Panc1 (cell line): ENCODE data around the gene LPIN2. TPM values are rescaled to one million over a fixed set of nuclear protein-coding genes. Genes with fewer than 3 reads are reported as not detected.
A peak's percentile ranks its signal among the peaks of the same experiment; 100 is the strongest.

Experiments
- ATAC-seq: fragments of 200-7000 bp; cut with Tn5 transposase; 2 replicates; pipeline ENCODE4 v1.9.1; 2020; ENCODE audit warnings: mild to moderate bottlenecking, moderate library complexity
- BruUV-seq: library from RNA; stranded (reverse); fragments of 400-500 nt; replicated peaks from 2 replicates; lab custom pipeline; 2021; lab: Mats Ljungman, UMichigan
- CTCF ChIA-PET: fragments of 300-600 bp; sonication (Branson Sonifier 250); formaldehyde crosslinking; loops from one replicate; lab custom pipeline; 2022; ENCODE audit warnings: antibody characterized with exemption; lab: Charles Lee
- POLR2A ChIA-PET: fragments of 300-600 bp; sonication (Branson Sonifier 250); formaldehyde crosslinking; loops from one replicate; lab custom pipeline; 2022; ENCODE audit warnings: antibody characterized with exemption; lab: Charles Lee
- DNase-seq: peaks from one replicate; pipeline ENCODE4 v3.0.0-alpha.2; 2010; ENCODE audit warnings: low read depth, low spot score
- H3K27ac ChIP-seq: 2 replicates; pipeline ENCODE4 v1.5.1; 2011; ENCODE audit warnings: mild to moderate bottlenecking, low read length, inconsistent platforms
- H3K27me3 ChIP-seq: fragments of 200-500 bp; sonication (Bioruptor generic); 2 replicates; pipeline ENCODE4 v1.6.0; 2014; ENCODE audit warnings: low read length, inconsistent platforms; ENCODE audit not compliant: control insufficient read depth, insufficient read depth
- H3K36me3 ChIP-seq: fragments of 200-500 bp; sonication (Bioruptor generic); 2 replicates; pipeline ENCODE4 v1.5.1; 2014; ENCODE audit warnings: inconsistent platforms, mild to moderate bottlenecking, low read length, moderate library complexity; ENCODE audit not compliant: control insufficient read depth, insufficient read depth
- H3K4me1 ChIP-seq: 2 replicates; pipeline ENCODE4 v1.5.1; 2011; ENCODE audit warnings: inconsistent platforms, mild to moderate bottlenecking, low read length, moderate library complexity; ENCODE audit not compliant: control insufficient read depth, insufficient read depth
- H3K4me3 ChIP-seq, 2 experiments: 2 replicates each; pipeline ENCODE4 v1.5.1; 2011 to 2012; ENCODE audit warnings: low read depth in 2 of 2, low read length in 2 of 2, mild to moderate bottlenecking in 2 of 2, inconsistent platforms in 1 of 2, moderate library complexity in 1 of 2
- H3K9me3 ChIP-seq: fragments of 200-500 bp; sonication (Bioruptor generic); 2 replicates; pipeline ENCODE4 v1.5.1; 2014; ENCODE audit warnings: low read depth, mild to moderate bottlenecking, inconsistent platforms, low read length, moderate library complexity; ENCODE audit not compliant: control insufficient read depth, insufficient read depth
- CTCF ChIP-seq: fragments of 450-650 bp; IDR thresholded peaks from 2 replicates; pipeline ENCODE4 v1.5.1; 2017; ENCODE audit warnings: mild to moderate bottlenecking
- POLR2AphosphoS5 ChIP-seq: IDR thresholded peaks from 2 replicates; pipeline ENCODE4 v1.6.1; 2012; ENCODE audit warnings: mild to moderate bottlenecking, low read depth, low read length, moderate library complexity
- SIN3A ChIP-seq: IDR thresholded peaks from 2 replicates; pipeline ENCODE4 v1.6.1; 2012; ENCODE audit warnings: low read depth, mild to moderate bottlenecking, low read length, moderate library complexity, borderline replicate concordance; ENCODE audit not compliant: insufficient read depth
- TCF7L2 ChIP-seq: IDR thresholded peaks from 2 replicates; pipeline ENCODE4 v1.6.1; 2011; ENCODE audit warnings: mild to moderate bottlenecking, low read depth, low read length, inconsistent platforms
- in situ Hi-C: cut with HindIII; loops from 2 replicates; pipeline ENCODE4 v1.10.0; 2016; ENCODE audit warnings: low sequenced_read_pairs, low pct_unique_long_range_greater_than_20kb
- intact Hi-C: fragments of 100-400 bp; cut with micrococcal nuclease; formaldehyde crosslinking; loops from one replicate; pipeline ENCODE4 v1.10.0; 2022; ENCODE audit not compliant: unreplicated experiment
- total RNA-seq: library from RNA; stranded (reverse); gene quantifications from one replicate; pipeline ENCODE4 v1.2.1, GENCODE V29; 2021; ENCODE audit not compliant: unreplicated experiment
- TF ChIP-seq, protein P1 (sequence below), 2 experiments: IDR thresholded peaks; 2 replicates each; pipeline ENCODE4 v1.6.1; 2011 to 2012; ENCODE audit warnings: low read depth in 2 of 2, control low read depth in 1 of 2, low read length in 1 of 2, mild to moderate bottlenecking in 1 of 2, moderate library complexity in 1 of 2; ENCODE audit not compliant: insufficient read depth in 1 of 2

The LPIN2 gene
- total RNA-seq, 1 experiment from 2014 or later: 38.3 TPM

DNA sequence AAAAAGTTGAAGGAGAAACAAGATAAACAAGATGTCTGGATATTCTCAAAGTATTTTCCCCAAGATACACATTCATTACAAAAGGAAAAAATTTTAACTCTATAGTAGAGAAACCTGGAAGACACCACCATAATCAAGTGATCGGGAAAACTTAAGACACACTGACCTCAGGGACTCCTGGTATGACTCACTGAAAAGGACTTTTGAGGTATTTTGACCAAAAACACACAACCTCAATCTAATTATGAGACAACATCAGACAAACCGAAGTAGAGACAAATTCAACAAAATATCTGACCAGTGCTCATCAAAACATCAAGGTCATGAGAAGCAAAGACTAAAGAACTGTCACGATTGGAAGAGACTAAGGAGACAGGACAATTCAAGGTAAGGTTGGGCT lies 34.7 kb downstream of the LPIN2 start:
- Histone ChIP-seq H3K9me3 (no peaks in the 10 kb centered on the region), H3K27me3 (no peaks in the 10 kb centered on the region), H3K4me1 (peaks cover 75% of the 10 kb centered on the region), H3K4me3 (no peak overlapping the region), H3K36me3 (no peaks in the 10 kb centered on the region), H3K27ac (peak overlapping the region; percentile 96)
- POLR2A ChIA-PET: no interaction called here
- DNase-seq: no peak
- no TSS peak for BruUV-seq
- in situ Hi-C loops (no loop called here), intact Hi-C loops (no loop called here)
- TF ChIP-seq TCF7L2: no peak
- no peak for TF ChIP-seq POLR2AphosphoS5
- TF ChIP-seq, protein P1, sequence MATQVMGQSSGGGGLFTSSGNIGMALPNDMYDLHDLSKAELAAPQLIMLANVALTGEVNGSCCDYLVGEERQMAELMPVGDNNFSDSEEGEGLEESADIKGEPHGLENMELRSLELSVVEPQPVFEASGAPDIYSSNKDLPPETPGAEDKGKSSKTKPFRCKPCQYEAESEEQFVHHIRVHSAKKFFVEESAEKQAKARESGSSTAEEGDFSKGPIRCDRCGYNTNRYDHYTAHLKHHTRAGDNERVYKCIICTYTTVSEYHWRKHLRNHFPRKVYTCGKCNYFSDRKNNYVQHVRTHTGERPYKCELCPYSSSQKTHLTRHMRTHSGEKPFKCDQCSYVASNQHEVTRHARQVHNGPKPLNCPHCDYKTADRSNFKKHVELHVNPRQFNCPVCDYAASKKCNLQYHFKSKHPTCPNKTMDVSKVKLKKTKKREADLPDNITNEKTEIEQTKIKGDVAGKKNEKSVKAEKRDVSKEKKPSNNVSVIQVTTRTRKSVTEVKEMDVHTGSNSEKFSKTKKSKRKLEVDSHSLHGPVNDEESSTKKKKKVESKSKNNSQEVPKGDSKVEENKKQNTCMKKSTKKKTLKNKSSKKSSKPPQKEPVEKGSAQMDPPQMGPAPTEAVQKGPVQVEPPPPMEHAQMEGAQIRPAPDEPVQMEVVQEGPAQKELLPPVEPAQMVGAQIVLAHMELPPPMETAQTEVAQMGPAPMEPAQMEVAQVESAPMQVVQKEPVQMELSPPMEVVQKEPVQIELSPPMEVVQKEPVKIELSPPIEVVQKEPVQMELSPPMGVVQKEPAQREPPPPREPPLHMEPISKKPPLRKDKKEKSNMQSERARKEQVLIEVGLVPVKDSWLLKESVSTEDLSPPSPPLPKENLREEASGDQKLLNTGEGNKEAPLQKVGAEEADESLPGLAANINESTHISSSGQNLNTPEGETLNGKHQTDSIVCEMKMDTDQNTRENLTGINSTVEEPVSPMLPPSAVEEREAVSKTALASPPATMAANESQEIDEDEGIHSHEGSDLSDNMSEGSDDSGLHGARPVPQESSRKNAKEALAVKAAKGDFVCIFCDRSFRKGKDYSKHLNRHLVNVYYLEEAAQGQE (IDR thresholded peaks at IDR 0.05; ENCODE audit: insufficient read depth in 1 of 2, low read depth in 2 of 2, low read length in 1 of 2): no peak
- no peak for TF ChIP-seq SIN3A
- CTCF ChIA-PET: no interaction called here
- ATAC-seq: no peak

DNA sequence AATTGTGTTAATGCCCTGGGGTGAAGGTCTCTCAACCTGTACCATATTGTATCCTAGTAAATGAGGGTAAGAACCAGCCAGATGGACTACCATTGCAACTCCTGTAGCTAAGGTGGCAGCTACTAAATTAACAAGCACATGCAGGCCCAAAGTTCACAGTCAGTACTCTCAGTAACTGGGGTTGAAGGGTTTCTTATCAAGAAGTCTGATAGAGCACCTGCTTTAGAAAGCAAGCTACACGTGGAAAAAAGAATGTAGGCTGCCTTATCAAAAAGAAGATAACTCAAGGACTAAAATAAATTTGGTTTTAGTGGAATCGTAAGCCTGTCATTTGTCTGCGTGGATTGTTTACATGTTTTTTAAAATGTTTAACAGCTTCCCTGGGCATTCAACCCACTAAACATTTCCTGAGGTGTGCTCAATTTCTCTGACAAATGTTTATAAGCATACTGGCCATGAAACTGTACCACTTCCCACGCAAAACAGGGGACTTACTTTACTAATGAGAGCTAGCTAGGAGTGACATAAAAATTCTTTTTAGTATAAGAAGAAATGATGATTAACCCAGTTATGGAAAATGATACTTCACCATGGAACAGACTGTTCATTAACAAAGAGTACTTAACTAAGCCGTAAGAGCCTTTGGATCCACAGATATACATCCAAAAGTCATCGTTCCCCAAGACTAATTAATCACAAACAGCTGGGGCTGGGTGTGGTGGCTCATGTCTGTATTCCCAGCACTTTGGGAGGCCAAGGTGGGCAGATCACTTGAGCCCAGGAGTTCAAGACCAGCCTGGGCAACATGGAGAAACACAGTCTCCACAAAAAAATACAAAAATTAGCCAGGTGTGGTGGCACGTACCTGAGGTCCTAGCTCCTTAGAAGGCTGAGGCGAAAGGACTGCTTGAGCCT lies 36.5 kb downstream of the LPIN2 start:
- ChIA-PET CTCF (no interaction called here), POLR2A (no interaction called here)
- peaks cover 66% of the 10 kb centered on the region for H3K4me1 ChIP-seq
- peak overlapping the region; percentile 76 for H3K27ac ChIP-seq
- no peak overlapping the region for H3K4me3 ChIP-seq
- no TSS peak for BruUV-seq
- TF ChIP-seq SIN3A (no peak), CTCF (no peak), POLR2AphosphoS5 (no peak), TCF7L2 (no peak)
- TF ChIP-seq, protein P1 (IDR thresholded peaks at IDR 0.05; ENCODE audit: insufficient read depth in 1 of 2, low read depth in 2 of 2, low read length in 1 of 2): no peak
- DNase-seq (no peak), ATAC-seq (no peak)
- no peaks in the 10 kb centered on the region for H3K27me3 ChIP-seq
- intact Hi-C loops (no loop called here), in situ Hi-C loops (no loop called here)
- no peaks in the 10 kb centered on the region for H3K36me3 ChIP-seq
- H3K9me3 ChIP-seq: no peaks in the 10 kb centered on the region
